NCI-H748 (cell line): Measurements from ENCODE around the gene KPRP.

Experiments
- DNase-seq: peaks from one replicate; lab custom pipeline; 2025; ENCODE audit not compliant: unreplicated experiment; lab: John Stamatoyannopoulos, UW

Gene KPRP

GRCh38 chr1:152757747-152758146, at the start of gene KPRP:
Gene KPRP (plus strand): TSS chr1:152758025. CDS start chr1:152759589, 1,564 bp downstream.
- DNase-seq, result no peak

- no peak for DNase-seq
Observed at GRCh38 chr1:152718238-152718637, 39.6 kb upstream of the KPRP start.

GRCh38 chr1:152725261-152725660, 32.6 kb upstream of the KPRP start:
- DNase-seq, result no peak

- DNase-seq, result no peak
Observed at GRCh38 chr1:152728986-152729385, 28.8 kb upstream of the KPRP start.

- DNase-seq, result no peak
Observed at GRCh38 chr1:152735648-152736047, 22.2 kb upstream of the KPRP start.

GRCh38 chr1:152737997-152738396, 19.8 kb upstream of the KPRP start:
- DNase-seq, result no peak

GRCh38 chr1:152739841-152740240, 18.0 kb upstream of the KPRP start:
- no peak for DNase-seq

GRCh38 chr1:152741656-152742055, 16.2 kb upstream of the KPRP start:
- DNase-seq, result no peak

- no peak for DNase-seq
Observed at GRCh38 chr1:152743371-152744145, 14.3 kb upstream of the KPRP start.

- DNase-seq, result peak; percentile 45
Observed at GRCh38 chr1:152745289-152745704, 12.5 kb upstream of the KPRP start.

- no peak for DNase-seq
Observed at GRCh38 chr1:152745765-152746444, 11.9 kb upstream of the KPRP start.

- no peak for DNase-seq
Observed at GRCh38 chr1:152747831-152748230, 10.0 kb upstream of the KPRP start.

- no peak for DNase-seq
Observed at GRCh38 chr1:152752225-152752624, 5.6 kb upstream of the KPRP start.

- DNase-seq, result no peak
Observed at GRCh38 chr1:152753586-152753985, 4.2 kb upstream of the KPRP start.

GRCh38 chr1:152756872-152757271, 953 bp upstream of the KPRP start:
- no peak for DNase-seq

GRCh38 chr1:152758636-152759035, 811 bp downstream of the KPRP start:
- DNase-seq, result no peak

GRCh38 chr1:152759453-152760173, 1.8 kb downstream of the KPRP start:
- no peak for DNase-seq

- DNase-seq, result no peak
Observed at GRCh38 chr1:152760551-152761190, 2.8 kb downstream of the KPRP start.

- no peak for DNase-seq
Observed at GRCh38 chr1:152761609-152762213, 3.9 kb downstream of the KPRP start.

- no peak for DNase-seq
Observed at GRCh38 chr1:152768847-152769533, 11.2 kb downstream of the KPRP start.
